Mononuclear cell (primary cell): ENCODE measurements around the gene CSTF2T. TPM values are rescaled to one million over a fixed set of nuclear protein-coding genes. Genes with fewer than 3 reads are reported as not detected.

ENCODE experiments used
- H3K27me3 ChIP-seq: 2 replicates; pipeline ENCODE4 v1.6.0; 2011; ENCODE audit warnings: low read length, control low read depth; ENCODE audit not compliant: insufficient read depth
- H3K4me1 ChIP-seq: 2 replicates; pipeline ENCODE4 v1.5.1; 2011; ENCODE audit warnings: mild to moderate bottlenecking, low read length, control low read depth; ENCODE audit not compliant: insufficient read depth
- H3K4me3 ChIP-seq: 2 replicates; pipeline ENCODE4 v1.5.1; 2011; ENCODE audit warnings: mild to moderate bottlenecking, low read length, moderate library complexity
- H3K9me3 ChIP-seq: 2 replicates; pipeline ENCODE4 v1.5.1; 2011; ENCODE audit warnings: low read depth, mild to moderate bottlenecking, control low read depth, low read length
- total RNA-seq: library from RNA; depleted of rRNA; stranded (reverse); fragments of >200 nt; gene quantifications from one replicate; pipeline ENCODE4 v1.2.3, GENCODE V29; 2012

The CSTF2T gene, protein sequence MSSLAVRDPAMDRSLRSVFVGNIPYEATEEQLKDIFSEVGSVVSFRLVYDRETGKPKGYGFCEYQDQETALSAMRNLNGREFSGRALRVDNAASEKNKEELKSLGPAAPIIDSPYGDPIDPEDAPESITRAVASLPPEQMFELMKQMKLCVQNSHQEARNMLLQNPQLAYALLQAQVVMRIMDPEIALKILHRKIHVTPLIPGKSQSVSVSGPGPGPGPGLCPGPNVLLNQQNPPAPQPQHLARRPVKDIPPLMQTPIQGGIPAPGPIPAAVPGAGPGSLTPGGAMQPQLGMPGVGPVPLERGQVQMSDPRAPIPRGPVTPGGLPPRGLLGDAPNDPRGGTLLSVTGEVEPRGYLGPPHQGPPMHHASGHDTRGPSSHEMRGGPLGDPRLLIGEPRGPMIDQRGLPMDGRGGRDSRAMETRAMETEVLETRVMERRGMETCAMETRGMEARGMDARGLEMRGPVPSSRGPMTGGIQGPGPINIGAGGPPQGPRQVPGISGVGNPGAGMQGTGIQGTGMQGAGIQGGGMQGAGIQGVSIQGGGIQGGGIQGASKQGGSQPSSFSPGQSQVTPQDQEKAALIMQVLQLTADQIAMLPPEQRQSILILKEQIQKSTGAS
- 25.5 TPM for total RNA-seq

DNA sequence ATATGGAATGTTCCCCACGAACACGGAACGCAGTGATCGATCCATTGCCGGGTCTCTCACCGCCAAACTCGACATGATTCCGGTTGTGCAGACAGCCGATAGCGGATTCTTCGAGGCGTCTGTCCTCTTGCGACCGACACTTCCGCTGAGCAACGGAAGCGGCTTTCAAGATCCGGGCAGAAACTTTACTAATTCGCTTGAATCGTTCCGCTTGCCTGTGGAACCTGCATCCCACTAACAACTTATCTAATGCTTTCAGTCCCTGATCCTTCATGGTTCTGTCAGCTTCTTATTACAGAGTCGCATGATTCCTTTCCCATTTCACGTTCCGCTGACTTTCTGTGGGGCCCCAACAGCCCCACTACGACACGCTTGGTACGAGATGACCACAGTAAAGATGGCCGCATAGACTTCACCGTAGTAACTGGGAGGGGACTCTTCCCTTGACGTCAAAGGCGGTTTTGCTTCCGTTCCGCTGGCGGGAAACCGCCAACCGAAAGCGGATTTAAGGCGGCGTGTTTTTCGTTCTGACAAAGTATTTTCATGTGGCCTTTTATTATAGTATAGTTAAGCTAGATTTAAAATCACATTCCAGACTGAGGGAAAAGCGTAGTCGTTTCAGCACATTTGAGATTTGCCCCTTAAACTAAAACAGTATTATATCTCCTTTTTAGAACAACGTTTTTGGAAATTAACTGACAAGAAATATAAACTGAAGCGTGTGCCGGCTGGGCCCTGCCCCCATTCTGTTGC lies at the start of gene CSTF2T:
CSTF2T (minus strand) TSS at position 121 of the 753 bp plus-strand sequence; CDS start at position 75, 46 bp downstream.
- no peaks in the 10 kb centered on the region for H3K9me3 ChIP-seq
- H3K4me1 ChIP-seq: peaks cover 30% of the 10 kb centered on the region
- H3K4me3 ChIP-seq: peak within 1 kb of the TSS; percentile 93
- H3K27me3 ChIP-seq: no peaks in the 10 kb centered on the region

DNA sequence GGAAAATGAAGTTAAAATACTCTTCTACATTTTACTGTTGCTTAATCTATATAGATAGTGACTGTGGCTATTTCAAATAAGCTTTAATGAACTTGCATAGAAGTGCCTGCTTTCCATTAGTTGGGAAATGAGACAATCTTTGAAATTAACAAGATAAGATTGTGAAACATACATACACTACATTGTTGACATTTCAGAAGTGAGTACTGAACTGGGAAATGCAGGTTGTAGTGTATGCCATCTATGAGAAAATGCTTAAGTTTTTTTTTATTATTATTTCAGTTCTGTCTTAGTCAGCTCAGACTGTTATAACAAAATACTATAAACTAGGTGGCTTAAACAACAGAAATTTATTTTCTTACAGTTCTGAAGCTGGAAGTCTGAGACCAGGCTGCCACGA lies 49.6 kb upstream of the CSTF2T start:
- H3K4me3 ChIP-seq: no peak overlapping the region
- H3K9me3 ChIP-seq: no peaks in the 10 kb centered on the region
- H3K4me1 ChIP-seq: no peaks in the 10 kb centered on the region
- no peaks in the 10 kb centered on the region for H3K27me3 ChIP-seq

DNA sequence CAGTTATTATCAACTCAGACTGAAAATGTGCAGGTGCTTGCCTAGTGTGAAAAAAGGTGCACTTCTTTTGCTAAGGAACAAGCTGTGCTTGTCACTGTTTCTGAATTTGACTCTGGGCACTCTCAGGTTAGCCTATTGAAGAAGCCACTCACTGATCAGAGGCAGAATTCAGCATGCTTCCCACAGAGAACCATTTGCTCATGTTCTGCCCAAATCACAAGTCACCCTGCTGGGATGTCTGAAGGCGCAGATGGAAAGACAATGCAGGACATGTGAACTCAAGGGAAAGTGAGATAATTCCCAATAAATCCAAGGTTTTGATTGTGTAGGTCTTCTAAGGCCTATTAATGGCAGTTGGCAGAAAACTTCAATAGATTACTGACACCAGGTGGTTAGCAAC lies 47.8 kb upstream of the CSTF2T start:
- no peak overlapping the region for H3K4me3 ChIP-seq
- H3K9me3 ChIP-seq: no peaks in the 10 kb centered on the region
- no peaks in the 10 kb centered on the region for H3K27me3 ChIP-seq
- no peaks in the 10 kb centered on the region for H3K4me1 ChIP-seq

DNA sequence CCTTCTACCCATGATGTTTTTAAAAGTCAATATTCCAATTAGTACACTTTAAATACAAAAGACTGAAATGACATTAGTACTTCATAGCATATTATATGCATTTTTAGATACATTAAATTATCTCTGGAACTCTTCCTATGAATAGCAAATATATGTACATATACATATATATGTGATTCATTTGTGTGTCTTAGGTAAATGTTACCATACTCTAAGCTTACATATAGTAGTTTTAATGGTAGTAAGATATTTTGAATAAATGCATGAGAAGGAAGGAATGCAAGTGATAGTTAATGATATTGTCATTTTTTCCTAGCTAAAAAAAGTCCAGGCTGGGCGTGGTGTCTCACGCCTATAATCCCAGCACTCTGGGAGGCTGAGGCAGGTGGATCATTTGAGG lies 46.0 kb upstream of the CSTF2T start:
- Histone ChIP-seq H3K9me3 (no peaks in the 10 kb centered on the region), H3K4me3 (no peak overlapping the region), H3K4me1 (no peaks in the 10 kb centered on the region), H3K27me3 (no peaks in the 10 kb centered on the region)

DNA sequence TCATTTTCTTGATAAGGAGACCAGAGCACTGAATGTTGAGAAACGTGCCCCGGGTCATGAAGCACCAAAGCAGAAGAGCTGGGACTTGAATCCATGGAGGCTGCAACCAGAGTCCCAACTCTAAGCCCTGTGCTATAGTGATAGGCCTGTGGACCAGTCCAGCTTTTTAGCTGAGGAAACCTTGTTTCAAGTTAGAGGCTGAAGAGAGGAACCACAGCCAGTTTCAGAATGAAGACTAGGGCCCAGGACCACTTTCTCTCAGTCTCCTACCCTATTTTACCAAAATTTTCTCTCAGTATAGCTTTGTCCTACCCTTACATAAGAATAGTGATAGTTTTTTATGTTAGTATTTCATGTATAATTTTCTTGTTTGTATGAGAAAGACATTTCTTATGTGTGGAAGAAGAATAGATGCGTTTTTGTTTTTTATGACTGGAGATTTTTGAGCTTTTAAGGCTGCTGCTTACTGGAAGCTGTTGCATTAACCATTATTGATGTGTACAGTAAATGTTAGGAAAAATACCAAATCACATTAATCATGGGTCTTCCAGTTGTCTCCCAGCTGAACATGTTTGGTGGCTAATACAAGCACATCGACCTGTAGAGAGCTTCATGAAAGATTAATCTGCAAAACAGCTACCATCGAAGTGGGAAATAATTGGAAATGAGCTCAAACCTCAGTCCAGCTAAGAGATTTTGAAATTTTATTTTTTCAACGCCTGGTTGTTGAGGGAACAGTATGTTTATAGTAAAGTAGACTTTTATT lies 45.0 kb upstream of the CSTF2T start:
- no peaks in the 10 kb centered on the region for H3K4me1 ChIP-seq
- no peaks in the 10 kb centered on the region for H3K9me3 ChIP-seq
- H3K4me3 ChIP-seq: no peak overlapping the region
- H3K27me3 ChIP-seq: no peaks in the 10 kb centered on the region

DNA sequence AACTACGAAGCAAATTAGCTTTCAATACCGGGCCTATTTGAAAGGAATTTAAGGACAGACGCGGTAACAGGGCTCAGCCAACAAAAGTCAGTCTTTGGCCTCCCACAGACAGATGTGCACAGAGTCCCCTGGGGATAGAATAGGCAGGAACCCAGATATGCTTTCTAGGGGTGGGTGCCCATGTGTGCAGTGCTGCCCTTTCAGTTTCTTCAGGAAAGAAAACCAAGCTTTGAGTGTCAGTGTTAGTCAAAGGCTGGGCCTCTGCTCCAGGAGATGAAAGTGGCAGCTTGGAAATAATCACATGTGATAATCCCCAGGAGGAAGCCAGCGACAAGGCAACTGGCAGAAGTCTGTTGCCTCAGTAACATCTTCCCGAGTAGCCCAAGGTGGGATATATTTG lies 43.8 kb upstream of the CSTF2T start:
- Histone ChIP-seq H3K4me1 (no peaks in the 10 kb centered on the region), H3K27me3 (no peaks in the 10 kb centered on the region), H3K4me3 (no peak overlapping the region), H3K9me3 (no peaks in the 10 kb centered on the region)

DNA sequence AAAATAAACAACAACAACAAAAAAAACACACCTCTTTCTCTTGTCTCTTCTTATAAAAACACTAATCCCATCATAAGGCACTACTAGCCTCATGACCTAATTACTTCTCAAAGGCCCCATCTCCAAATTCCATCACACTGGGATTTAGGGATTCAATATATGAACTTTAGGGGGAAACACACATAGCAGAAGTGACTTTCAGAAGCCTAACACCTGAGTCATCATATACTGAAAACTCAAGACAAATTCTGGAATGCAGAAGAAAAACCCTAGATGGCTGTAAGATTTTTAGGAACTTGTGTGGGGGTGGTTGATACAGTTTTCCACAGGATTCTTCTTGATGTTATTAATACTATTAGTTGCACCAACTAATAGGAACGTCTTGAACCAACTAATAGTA lies 33.7 kb upstream of the CSTF2T start:
- H3K9me3 ChIP-seq: no peaks in the 10 kb centered on the region
- H3K27me3 ChIP-seq: no peaks in the 10 kb centered on the region
- H3K4me3 ChIP-seq: no peak overlapping the region
- H3K4me1 ChIP-seq: no peaks in the 10 kb centered on the region

DNA sequence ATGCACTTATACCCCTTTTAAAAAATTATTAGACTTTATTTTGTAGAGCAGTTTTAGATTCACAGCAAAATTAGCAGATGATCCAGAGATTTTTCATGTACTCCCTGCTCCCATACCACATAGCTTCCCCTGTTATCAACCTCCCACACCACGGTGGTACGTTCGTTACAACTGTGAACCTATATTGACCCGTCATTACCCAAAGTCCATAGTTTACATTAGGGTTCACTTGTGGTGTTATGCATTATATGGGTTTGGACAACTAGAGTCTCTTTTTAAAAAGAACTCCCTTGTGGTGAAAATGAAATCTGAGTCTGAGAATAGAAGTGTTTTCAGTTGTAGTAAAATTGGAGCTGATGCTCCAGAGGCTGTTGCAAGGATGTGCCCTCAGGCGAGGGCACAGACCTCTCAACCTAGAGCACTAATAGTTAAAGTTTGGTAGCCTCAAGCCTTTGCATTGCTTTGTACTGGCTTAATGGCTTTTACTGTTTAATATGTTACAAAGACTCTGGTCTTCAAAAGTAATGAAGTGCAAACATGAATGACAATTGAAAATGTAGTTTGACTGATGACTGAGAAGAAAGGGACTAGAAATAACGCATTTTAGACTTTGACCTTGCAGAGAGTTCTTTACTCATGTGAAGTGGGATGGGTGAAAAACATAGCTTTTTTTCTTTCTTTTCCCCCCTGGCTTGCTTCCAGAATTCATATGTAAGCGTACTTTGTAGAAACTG lies 30.6 kb upstream of the CSTF2T start:
- Histone ChIP-seq H3K4me3 (no peak overlapping the region), H3K9me3 (no peaks in the 10 kb centered on the region), H3K27me3 (no peaks in the 10 kb centered on the region), H3K4me1 (no peaks in the 10 kb centered on the region)

DNA sequence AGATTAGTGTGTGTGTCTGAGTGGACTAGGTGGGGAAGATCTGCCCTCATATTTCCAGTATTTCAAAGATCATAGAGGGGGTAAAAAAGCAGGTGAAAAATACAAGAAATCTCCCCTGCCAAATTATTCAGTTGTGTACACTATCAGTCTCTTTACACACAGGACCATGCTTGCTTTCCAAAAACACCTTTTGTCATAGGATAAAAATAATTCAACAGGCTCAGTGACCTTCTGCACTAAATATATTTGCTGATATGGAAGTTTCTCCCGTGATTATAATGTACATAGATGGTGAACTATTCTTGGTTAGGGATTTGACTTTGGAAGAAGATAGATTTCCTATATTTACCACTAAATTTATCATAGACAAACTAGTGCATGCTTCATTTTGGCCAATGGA lies 24.6 kb upstream of the CSTF2T start:
- Histone ChIP-seq H3K4me1 (no peaks in the 10 kb centered on the region), H3K9me3 (no peaks in the 10 kb centered on the region)

DNA sequence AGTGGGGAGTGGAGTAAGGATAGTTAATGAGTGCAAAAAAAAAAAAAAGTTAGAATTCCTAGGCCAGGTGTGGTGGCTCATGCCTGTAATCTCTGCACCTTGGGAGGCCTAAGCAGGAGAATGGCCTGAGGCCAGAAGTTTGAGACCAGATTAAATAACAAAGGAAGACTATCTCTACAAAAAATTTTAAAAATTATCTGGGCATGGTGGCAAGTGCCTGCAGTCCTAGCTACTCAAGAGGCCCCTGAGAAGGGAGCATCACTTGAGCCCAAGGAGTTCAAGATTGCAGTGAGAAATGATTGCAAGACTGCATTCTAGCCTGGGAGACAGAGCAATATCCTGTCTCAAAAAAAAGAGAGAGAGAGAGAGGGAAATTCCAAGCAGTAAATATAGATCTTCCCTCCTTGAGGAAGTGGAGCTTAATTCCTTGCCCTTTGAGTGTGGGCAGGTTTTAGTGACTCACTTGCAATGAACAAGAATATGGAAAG lies 19.5 kb upstream of the CSTF2T start:
- H3K4me1 ChIP-seq: no peaks in the 10 kb centered on the region
- no peaks in the 10 kb centered on the region for H3K27me3 ChIP-seq
- H3K4me3 ChIP-seq: no peak overlapping the region
- no peaks in the 10 kb centered on the region for H3K9me3 ChIP-seq

More for the DNA sequence above, 24.6 kb upstream of the CSTF2T start:
- no peaks in the 10 kb centered on the region for H3K27me3 ChIP-seq
- H3K4me3 ChIP-seq: no peak overlapping the region

DNA sequence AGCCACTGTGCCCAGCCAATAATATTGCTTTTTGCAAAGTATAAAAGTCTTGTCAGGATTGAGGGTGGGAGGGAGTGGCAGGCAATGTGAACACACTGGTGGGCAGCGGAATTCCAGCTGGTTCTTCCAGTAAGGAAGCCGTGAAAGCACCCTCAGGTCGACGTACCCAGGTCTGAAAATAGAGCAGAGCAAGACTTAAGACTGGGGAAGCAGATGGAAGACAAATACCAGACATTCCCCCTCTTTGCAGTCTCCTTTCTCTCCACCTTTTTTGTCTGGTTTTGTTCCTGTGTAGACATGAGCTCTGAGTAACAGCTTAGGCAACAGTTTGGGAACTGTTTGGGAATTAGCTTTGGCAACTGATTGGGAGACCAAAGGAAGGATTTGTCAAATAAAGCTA lies 17.6 kb upstream of the CSTF2T start:
- Histone ChIP-seq H3K4me3 (no peak overlapping the region), H3K27me3 (no peaks in the 10 kb centered on the region), H3K4me1 (no peaks in the 10 kb centered on the region), H3K9me3 (no peaks in the 10 kb centered on the region)

DNA sequence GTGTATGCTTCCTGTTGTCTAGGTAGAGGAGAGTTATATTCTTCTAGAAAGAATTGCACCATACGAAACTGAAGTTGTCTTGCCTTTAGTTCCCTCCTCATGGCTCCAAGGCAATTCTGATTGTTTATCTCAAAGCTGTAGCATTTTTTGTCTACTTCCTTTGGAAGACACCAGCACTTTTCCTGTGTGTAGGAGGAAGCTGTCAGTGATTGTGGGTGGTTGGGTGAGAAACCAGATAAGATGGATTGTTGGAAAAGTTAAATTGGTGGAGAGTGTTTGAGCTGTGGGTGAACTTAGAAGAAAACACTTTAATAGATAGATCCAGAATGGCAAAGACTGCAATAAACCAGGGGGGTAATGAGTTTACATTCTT lies 12.1 kb upstream of the CSTF2T start:
- H3K4me3 ChIP-seq: no peak overlapping the region
- no peaks in the 10 kb centered on the region for H3K9me3 ChIP-seq
- H3K27me3 ChIP-seq: no peaks in the 10 kb centered on the region
- H3K4me1 ChIP-seq: no peaks in the 10 kb centered on the region

DNA sequence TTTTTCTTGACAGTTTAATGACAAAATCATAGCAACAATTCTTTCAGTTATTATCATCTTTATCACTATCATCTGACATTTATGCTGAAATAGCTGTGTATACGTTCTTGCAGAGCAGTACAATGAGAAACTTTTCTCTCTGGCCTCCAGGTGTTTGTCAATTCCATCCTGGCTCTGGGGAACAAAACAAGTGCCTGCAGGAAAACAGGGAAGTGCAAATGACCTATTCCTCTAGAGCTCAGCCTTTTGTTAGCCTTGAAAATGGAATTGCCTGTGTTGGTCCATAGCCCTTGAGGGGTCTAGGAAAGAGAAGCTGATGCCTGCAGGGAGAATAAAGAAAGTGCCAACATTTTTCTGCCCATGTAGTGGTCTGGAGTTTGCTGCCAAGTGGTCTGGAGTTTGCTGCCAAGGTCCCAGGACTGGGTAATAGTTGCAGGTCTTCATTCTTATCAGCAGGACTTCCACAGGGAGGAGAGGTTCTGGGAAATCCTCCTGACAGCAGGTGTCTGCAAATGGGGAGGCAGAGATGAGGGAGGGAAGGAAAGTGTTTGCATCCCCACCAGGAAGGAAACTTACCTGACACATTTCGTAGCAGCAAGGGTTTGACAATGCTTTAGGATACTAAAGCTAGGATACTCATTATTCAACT lies 10.1 kb upstream of the CSTF2T start:
- Histone ChIP-seq H3K4me3 (no peak overlapping the region), H3K9me3 (no peaks in the 10 kb centered on the region), H3K4me1 (no peaks in the 10 kb centered on the region), H3K27me3 (no peaks in the 10 kb centered on the region)

DNA sequence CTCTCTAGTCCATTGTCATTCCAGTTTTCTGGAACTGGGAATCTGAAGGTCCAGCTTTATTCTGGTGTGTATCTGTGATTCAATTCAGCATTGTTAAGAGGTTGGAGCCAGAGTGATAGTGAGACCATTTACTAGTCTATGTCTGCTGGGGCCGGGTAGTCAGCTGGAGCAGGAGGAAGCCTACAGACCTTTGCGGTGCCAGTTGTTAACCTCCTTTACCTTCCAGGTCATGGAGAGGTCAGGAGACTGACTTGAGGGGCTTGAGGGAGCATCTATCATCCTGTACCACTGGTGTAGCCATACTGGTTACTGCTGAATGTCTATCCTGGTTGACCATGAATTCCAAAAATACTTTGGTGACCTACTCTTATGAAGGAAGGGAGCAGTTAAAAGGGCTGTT lies 9.2 kb upstream of the CSTF2T start:
- H3K9me3 ChIP-seq: no peaks in the 10 kb centered on the region
- H3K27me3 ChIP-seq: no peaks in the 10 kb centered on the region
- H3K4me1 ChIP-seq: no peaks in the 10 kb centered on the region
- no peak overlapping the region for H3K4me3 ChIP-seq
